Smooth muscle cell (in vitro differentiated cells): ENCODE measurements around the gene BCL7A. TPM values are rescaled to one million over a fixed set of nuclear protein-coding genes. Genes with fewer than 3 reads are reported as not detected.

Source experiments
- DNase-seq: peaks from one replicate; lab custom pipeline; 2025; ENCODE audit not compliant: unreplicated experiment; lab: John Stamatoyannopoulos, UW
- H2AFZ ChIP-seq: fragments of 200-600 bp; sonication (generic); 2 replicates; pipeline ENCODE4 v1.6.0; 2016; ENCODE audit warnings: antibody characterized with exemption, low read depth, mild to moderate bottlenecking
- H3F3A ChIP-seq: fragments of 200-600 bp; sonication (generic); 2 replicates; pipeline ENCODE4 v1.6.0; 2017; ENCODE audit warnings: antibody characterized with exemption, low read depth
- H3K27ac ChIP-seq: fragments of 200-600 bp; sonication (generic); 2 replicates; pipeline ENCODE4 v1.5.1; 2016; ENCODE audit warnings: low read depth, mild to moderate bottlenecking
- H3K27me3 ChIP-seq: fragments of 200-600 bp; sonication (generic); 2 replicates; pipeline ENCODE4 v1.6.1; 2016; ENCODE audit warnings: low read depth, mild to moderate bottlenecking
- H3K36me3 ChIP-seq: fragments of 200-600 bp; sonication (generic); 2 replicates; pipeline ENCODE4 v1.5.1; 2016; ENCODE audit warnings: low read depth
- H3K4me1 ChIP-seq: fragments of 200-600 bp; sonication (generic); 2 replicates; pipeline ENCODE4 v1.5.1; 2016; ENCODE audit warnings: low read depth
- H3K4me2 ChIP-seq: fragments of 200-600 bp; sonication (generic); 2 replicates; pipeline ENCODE4 v1.6.0; 2016; ENCODE audit warnings: mild to moderate bottlenecking
- H3K4me3 ChIP-seq: fragments of 200-600 bp; sonication (generic); 2 replicates; pipeline ENCODE4 v1.5.1; 2016; ENCODE audit warnings: mild to moderate bottlenecking
- H3K79me2 ChIP-seq: fragments of 200-600 bp; sonication (generic); 2 replicates; pipeline ENCODE4 v1.6.0; 2016; ENCODE audit warnings: low read depth, mild to moderate bottlenecking
- H3K9ac ChIP-seq: fragments of 200-600 bp; sonication (generic); 2 replicates; pipeline ENCODE4 v1.6.0; 2016; ENCODE audit warnings: low read depth
- H3K9me3 ChIP-seq: fragments of 200-600 bp; sonication (generic); replicated peaks from 2 replicates; pipeline ENCODE4 v1.5.1; 2016; ENCODE audit warnings: low read depth
- H4K20me1 ChIP-seq: fragments of 200-600 bp; sonication (generic); 2 replicates; pipeline ENCODE4 v1.6.0; 2016; ENCODE audit warnings: low read depth
- WGBS: methylation state at CpG from one replicate; pipeline ENCODE4 v1.1.7; 2016; ENCODE audit warnings: low lambda C conversion rate; 5-methylcytosine and 5-hydroxymethylcytosine counted together
- polyA plus RNA-seq: library from polyadenylated mRNA; unstranded; fragments of >200 nt; fragmentation: Nextera tagmentation; extraction: Ambion mirVana; gene quantifications from 2 replicates; pipeline ENCODE4 v1.2.1, GENCODE V29; 2016
- total RNA-seq: library from RNA; depleted of rRNA; stranded (reverse); fragments of >200 nt; gene quantifications from 2 replicates; pipeline ENCODE4 v1.2.3, GENCODE V29; 2014
- TF ChIP-seq, protein P1 (sequence below): fragments of 200-600 bp; sonication (generic); IDR thresholded peaks from 2 replicates; pipeline ENCODE4 v1.5.1; 2017; ENCODE audit warnings: borderline replicate concordance, mild to moderate bottlenecking, antibody characterized with exemption; ENCODE audit not compliant: insufficient read depth, poor library complexity, severe bottlenecking

BCL7A gene
- total and polyA plus RNA-seq, 2 experiments from 2014 or later: 2.7 to 3.0 TPM

DNA sequence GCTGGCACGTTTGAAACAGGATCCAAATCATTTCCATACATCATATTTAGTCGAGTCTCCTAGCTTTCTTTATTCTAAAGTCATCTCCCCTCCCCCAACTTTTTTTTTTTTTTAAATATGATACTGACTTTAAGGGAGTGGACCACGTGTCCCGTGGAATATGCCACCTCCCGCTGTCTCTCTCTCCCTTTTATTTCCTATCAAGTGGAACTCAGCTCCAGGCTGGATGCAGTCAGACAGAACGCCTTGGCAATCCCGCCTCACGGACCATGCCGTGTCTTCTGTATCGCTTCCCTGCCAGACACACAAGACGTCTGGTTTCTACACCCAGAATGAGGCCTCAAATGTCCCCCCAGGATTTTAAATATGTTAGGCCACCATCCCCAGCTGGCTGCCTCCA lies 21.2 kb downstream of the BCL7A start:
- H3K79me2 ChIP-seq: no peaks in the 10 kb centered on the region

DNA sequence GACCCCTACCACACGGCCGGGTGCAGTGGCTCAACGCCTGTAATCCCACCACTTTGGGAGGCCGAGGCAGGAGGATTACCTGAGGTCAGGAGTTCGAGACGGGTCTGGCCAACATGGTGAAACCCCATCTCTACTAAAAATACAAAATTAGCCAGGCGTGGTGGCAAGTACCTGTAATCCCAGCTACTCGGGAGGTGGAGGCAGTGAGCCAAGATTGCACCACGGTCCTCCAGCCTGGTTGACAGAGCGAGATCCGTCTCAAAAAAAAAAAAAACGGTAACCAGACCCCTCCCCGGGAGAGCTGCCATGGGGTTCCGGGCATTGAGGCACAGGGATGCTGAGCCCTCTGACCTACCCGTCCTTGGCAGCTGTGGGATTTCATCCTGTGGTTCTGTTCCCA lies 21.8 kb downstream of the BCL7A start:
- Histone ChIP-seq H3K4me2 (no peak overlapping the region), H3K9ac (no peak overlapping the region), H3K27me3 (no peaks in the 10 kb centered on the region), H3K79me2 (no peaks in the 10 kb centered on the region), H3F3A (no peaks in the 10 kb centered on the region), H3K9me3 (no peaks in the 10 kb centered on the region), H3K4me3 (no peak overlapping the region), H2AFZ (no peak overlapping the region), H3K27ac (no peak overlapping the region), H4K20me1 (no peaks in the 10 kb centered on the region), H3K4me1 (no peaks in the 10 kb centered on the region), H3K36me3 (no peaks in the 10 kb centered on the region)
- WGBS: 99% methylated on average over 15 of the region's 15 CpGs
- no peak for DNase-seq
- TF ChIP-seq, protein P1, sequence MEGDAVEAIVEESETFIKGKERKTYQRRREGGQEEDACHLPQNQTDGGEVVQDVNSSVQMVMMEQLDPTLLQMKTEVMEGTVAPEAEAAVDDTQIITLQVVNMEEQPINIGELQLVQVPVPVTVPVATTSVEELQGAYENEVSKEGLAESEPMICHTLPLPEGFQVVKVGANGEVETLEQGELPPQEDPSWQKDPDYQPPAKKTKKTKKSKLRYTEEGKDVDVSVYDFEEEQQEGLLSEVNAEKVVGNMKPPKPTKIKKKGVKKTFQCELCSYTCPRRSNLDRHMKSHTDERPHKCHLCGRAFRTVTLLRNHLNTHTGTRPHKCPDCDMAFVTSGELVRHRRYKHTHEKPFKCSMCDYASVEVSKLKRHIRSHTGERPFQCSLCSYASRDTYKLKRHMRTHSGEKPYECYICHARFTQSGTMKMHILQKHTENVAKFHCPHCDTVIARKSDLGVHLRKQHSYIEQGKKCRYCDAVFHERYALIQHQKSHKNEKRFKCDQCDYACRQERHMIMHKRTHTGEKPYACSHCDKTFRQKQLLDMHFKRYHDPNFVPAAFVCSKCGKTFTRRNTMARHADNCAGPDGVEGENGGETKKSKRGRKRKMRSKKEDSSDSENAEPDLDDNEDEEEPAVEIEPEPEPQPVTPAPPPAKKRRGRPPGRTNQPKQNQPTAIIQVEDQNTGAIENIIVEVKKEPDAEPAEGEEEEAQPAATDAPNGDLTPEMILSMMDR: no peak

More for the DNA sequence above, 21.2 kb downstream of the BCL7A start:
- no peaks in the 10 kb centered on the region for H4K20me1 ChIP-seq
- WGBS: 90% methylated on average over 11 of the region's 11 CpGs
- H3K27me3 ChIP-seq: no peaks in the 10 kb centered on the region
- no peaks in the 10 kb centered on the region for H3F3A ChIP-seq
- no peak overlapping the region for H3K9ac ChIP-seq
- H3K27ac ChIP-seq: no peak overlapping the region
- no peaks in the 10 kb centered on the region for H3K9me3 ChIP-seq
- H3K4me3 ChIP-seq: no peak overlapping the region
- TF ChIP-seq, protein P1: no peak
- H3K36me3 ChIP-seq: no peaks in the 10 kb centered on the region
- no peak overlapping the region for H3K4me2 ChIP-seq
- no peak for DNase-seq
- no peak overlapping the region for H2AFZ ChIP-seq
- no peaks in the 10 kb centered on the region for H3K4me1 ChIP-seq

DNA sequence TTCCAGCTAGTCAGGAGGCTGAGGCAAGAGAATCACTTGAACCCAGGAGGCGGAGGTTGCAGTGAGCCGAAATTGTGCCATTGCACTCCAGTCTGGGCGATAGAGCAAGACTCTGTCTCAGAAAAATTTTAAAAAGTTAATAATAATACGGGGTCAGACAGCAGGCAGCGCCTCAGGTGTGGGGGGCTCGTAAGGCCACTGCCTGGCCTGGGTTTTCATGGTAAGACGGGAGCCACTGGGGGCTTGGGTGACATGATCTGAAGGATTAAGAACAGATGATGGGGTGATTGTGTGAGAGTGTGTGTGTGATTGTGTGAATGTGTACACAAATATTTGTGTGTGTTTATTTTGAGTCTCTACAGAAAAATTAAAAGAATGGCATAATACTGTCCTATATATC lies 23.6 kb downstream of the BCL7A start:
- H3K27me3 ChIP-seq: no peaks in the 10 kb centered on the region
- H3K9ac ChIP-seq: no peak overlapping the region
- H3F3A ChIP-seq: no peaks in the 10 kb centered on the region
- no peak overlapping the region for H3K4me3 ChIP-seq
- 98% methylated on average over 7 of the region's 7 CpGs for WGBS
- no peak for DNase-seq
- no peak overlapping the region for H3K4me2 ChIP-seq
- H3K79me2 ChIP-seq: no peaks in the 10 kb centered on the region
- no peaks in the 10 kb centered on the region for H4K20me1 ChIP-seq
- TF ChIP-seq, protein P1: no peak
- H3K9me3 ChIP-seq: no peaks in the 10 kb centered on the region
- H3K4me1 ChIP-seq: no peaks in the 10 kb centered on the region
- no peaks in the 10 kb centered on the region for H3K36me3 ChIP-seq
- no peak overlapping the region for H3K27ac ChIP-seq
- no peak overlapping the region for H2AFZ ChIP-seq

DNA sequence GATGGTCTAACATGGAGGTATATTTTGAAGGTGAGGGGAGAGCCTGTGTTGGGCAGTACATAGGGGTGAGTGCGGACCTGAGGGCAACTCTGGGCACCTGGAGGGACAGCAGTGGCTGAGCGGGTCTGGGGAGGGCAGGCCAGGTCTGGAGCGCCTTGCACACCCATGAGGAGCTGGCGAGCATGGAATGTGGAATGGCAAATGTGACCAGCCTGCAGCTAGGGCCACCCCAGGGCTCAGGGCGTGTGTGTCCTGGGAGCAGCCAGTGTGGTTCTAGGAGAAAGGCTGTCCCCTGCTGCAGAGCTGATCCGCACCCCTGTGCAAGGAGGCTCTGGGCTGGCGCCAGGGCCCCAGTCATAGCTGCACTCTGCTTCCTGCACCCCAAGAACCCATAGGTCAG lies 24.5 kb downstream of the BCL7A start:
- H3K36me3 ChIP-seq: no peaks in the 10 kb centered on the region
- H2AFZ ChIP-seq: no peak overlapping the region
- no peaks in the 10 kb centered on the region for H4K20me1 ChIP-seq
- DNase-seq: no peak
- H3K27me3 ChIP-seq: no peaks in the 10 kb centered on the region
- no peak overlapping the region for H3K27ac ChIP-seq
- H3K4me1 ChIP-seq: no peaks in the 10 kb centered on the region
- H3F3A ChIP-seq: no peaks in the 10 kb centered on the region
- H3K4me3 ChIP-seq: no peak overlapping the region
- no peaks in the 10 kb centered on the region for H3K79me2 ChIP-seq
- WGBS: 98% methylated on average over 7 of the region's 7 CpGs
- H3K4me2 ChIP-seq: no peak overlapping the region
- TF ChIP-seq, protein P1: no peak
- no peaks in the 10 kb centered on the region for H3K9me3 ChIP-seq
- H3K9ac ChIP-seq: no peak overlapping the region
